ENCODE results near the gene GABRB1. TPM values are rescaled to one million over a fixed set of nuclear protein-coding genes. Genes with fewer than 3 reads are reported as not detected.

GABRB1 gene
- total and polyA plus RNA-seq, 2 experiments from 2014 or later: 0.26 to 0.97 TPM

DNA sequence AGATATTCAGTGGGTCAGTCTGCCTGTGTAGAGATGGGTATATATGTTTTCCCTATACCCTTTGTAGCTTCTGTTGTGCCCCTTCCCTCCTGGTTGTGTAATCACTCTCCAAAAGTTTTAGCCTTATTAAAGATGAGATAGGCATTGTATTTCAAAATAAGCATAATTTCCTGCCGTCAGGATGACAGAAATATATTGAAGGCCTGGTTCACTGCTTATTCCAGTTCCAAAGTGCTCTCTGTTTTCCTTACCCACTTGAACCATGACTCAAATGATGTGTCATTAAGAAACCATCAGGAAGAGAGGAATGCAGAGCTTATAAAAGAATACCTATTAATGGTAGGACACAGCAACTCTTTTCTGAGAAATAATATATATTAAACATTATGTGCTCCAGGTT lies 178.5 kb downstream of the GABRB1 start (continued):
- TF ChIP-seq, protein P1, sequence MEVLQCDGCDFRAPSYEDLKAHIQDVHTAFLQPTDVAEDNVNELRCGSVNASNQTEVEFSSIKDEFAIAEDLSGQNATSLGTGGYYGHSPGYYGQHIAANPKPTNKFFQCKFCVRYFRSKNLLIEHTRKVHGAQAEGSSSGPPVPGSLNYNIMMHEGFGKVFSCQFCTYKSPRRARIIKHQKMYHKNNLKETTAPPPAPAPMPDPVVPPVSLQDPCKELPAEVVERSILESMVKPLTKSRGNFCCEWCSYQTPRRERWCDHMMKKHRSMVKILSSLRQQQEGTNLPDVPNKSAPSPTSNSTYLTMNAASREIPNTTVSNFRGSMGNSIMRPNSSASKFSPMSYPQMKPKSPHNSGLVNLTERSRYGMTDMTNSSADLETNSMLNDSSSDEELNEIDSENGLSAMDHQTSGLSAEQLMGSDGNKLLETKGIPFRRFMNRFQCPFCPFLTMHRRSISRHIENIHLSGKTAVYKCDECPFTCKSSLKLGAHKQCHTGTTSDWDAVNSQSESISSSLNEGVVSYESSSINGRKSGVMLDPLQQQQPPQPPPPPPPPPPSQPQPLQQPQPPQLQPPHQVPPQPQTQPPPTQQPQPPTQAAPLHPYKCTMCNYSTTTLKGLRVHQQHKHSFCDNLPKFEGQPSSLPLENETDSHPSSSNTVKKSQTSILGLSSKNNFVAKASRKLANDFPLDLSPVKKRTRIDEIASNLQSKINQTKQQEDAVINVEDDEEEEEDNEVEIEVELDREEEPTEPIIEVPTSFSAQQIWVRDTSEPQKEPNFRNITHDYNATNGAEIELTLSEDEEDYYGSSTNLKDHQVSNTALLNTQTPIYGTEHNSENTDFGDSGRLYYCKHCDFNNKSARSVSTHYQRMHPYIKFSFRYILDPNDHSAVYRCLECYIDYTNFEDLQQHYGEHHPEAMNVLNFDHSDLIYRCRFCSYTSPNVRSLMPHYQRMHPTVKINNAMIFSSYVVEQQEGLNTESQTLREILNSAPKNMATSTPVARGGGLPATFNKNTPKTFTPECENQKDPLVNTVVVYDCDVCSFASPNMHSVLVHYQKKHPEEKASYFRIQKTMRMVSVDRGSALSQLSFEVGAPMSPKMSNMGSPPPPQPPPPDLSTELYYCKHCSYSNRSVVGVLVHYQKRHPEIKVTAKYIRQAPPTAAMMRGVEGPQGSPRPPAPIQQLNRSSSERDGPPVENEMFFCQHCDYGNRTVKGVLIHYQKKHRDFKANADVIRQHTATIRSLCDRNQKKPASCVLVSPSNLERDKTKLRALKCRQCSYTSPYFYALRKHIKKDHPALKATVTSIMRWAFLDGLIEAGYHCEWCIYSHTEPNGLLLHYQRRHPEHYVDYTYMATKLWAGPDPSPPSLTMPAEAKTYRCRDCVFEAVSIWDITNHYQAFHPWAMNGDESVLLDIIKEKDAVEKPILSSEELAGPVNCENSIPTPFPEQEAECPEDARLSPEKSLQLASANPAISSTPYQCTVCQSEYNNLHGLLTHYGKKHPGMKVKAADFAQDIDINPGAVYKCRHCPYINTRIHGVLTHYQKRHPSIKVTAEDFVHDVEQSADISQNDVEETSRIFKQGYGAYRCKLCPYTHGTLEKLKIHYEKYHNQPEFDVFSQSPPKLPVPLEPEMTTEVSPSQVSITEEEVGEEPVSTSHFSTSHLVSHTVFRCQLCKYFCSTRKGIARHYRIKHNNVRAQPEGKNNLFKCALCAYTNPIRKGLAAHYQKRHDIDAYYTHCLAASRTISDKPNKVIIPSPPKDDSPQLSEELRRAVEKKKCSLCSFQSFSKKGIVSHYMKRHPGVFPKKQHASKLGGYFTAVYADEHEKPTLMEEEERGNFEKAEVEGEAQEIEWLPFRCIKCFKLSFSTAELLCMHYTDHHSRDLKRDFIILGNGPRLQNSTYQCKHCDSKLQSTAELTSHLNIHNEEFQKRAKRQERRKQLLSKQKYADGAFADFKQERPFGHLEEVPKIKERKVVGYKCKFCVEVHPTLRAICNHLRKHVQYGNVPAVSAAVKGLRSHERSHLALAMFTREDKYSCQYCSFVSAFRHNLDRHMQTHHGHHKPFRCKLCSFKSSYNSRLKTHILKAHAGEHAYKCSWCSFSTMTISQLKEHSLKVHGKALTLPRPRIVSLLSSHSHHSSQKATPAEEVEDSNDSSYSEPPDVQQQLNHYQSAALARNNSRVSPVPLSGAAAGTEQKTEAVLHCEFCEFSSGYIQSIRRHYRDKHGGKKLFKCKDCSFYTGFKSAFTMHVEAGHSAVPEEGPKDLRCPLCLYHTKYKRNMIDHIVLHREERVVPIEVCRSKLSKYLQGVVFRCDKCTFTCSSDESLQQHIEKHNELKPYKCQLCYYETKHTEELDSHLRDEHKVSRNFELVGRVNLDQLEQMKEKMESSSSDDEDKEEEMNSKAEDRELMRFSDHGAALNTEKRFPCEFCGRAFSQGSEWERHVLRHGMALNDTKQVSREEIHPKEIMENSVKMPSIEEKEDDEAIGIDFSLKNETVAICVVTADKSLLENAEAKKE (CRISPR knock-in tag; IDR thresholded peaks at IDR 0.05): no peak
- TF ChIP-seq EZH2phosphoT487 (IDR thresholded peaks at IDR 0.05; ENCODE audit: unreplicated experiment) (no peak), NANOG (IDR thresholded peaks at IDR 0.05; ENCODE audit: borderline replicate concordance) (no peak)

DNA sequence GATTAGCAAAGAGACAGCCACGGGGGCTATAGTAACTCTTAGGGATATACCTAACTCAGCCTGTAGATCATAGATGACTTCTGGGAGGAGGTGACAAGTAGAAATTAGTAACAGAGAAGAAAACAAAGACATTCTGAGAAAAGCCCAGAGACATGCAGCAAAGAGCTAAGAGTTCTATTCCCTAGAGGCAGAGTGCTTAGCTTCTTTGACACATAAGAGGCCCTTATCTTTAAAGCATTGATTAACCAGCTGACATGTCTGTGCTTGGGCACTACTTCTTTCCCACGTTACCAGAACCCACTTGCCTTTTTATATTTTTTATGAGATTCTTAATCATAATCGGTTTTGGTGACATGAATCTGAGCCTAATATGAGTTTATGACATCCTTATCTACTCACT lies 179.5 kb downstream of the GABRB1 start:
- no peak overlapping the region for H3K4me2 ChIP-seq
- no peak for DNase-seq (ENCODE audit: low spot score)
- H3K27ac Mint-ChIP-seq: no peak overlapping the region
- no peaks in the 10 kb centered on the region for H3K36me3 Mint-ChIP-seq (ENCODE audit: low read depth)
- H3F3A ChIP-seq (replicated peaks; ENCODE audit: low read depth): no peaks in the 10 kb centered on the region
- no peak for ATAC-seq
- no peaks in the 10 kb centered on the region for H3K27me3 ChIP-seq (ENCODE audit: insufficient read depth)
- no peaks in the 10 kb centered on the region for H3K36me3 ChIP-seq (ENCODE audit: insufficient read depth)
- H3K27me3 Mint-ChIP-seq (ENCODE audit: insufficient read depth, low read depth, poor library complexity): peaks cover 4% of the 10 kb centered on the region
- no peaks in the 10 kb centered on the region for H3K79me2 ChIP-seq (replicated peaks; ENCODE audit: insufficient read depth)
- H3K27ac ChIP-seq (ENCODE audit: low read depth): no peak overlapping the region
- peaks cover 12% of the 10 kb centered on the region; the same call in 2 of the 3 replicates for H3K4me1 Mint-ChIP-seq
- H3K4me3 ChIP-seq: no peak overlapping the region
- H3K9me2 ChIP-seq (ENCODE audit: insufficient read depth): 0 out of 2 replicates have a peak, but pooled peaks cover 6% of the 10 kb centered on the region
- H4K20me1 ChIP-seq (replicated peaks; ENCODE audit: insufficient read depth): no peaks in the 10 kb centered on the region
- peaks cover 13% of the 10 kb centered on the region for H3K4me1 ChIP-seq (ENCODE audit: insufficient read depth)
- no peaks in the 10 kb centered on the region for H3K9me3 Mint-ChIP-seq
- H2AFZ ChIP-seq: no peak overlapping the region
- no peak overlapping the region for H3K4me3 Mint-ChIP-seq
- TF ChIP-seq JUNB (IDR thresholded peaks at IDR 0.05; ENCODE audit: unreplicated experiment) (no peak), EZH2phosphoT487 (IDR thresholded peaks at IDR 0.05; ENCODE audit: unreplicated experiment) (no peak)
- TF ChIP-seq, protein P1 (CRISPR knock-in tag; IDR thresholded peaks at IDR 0.05): no peak
- TF ChIP-seq, protein P2, sequence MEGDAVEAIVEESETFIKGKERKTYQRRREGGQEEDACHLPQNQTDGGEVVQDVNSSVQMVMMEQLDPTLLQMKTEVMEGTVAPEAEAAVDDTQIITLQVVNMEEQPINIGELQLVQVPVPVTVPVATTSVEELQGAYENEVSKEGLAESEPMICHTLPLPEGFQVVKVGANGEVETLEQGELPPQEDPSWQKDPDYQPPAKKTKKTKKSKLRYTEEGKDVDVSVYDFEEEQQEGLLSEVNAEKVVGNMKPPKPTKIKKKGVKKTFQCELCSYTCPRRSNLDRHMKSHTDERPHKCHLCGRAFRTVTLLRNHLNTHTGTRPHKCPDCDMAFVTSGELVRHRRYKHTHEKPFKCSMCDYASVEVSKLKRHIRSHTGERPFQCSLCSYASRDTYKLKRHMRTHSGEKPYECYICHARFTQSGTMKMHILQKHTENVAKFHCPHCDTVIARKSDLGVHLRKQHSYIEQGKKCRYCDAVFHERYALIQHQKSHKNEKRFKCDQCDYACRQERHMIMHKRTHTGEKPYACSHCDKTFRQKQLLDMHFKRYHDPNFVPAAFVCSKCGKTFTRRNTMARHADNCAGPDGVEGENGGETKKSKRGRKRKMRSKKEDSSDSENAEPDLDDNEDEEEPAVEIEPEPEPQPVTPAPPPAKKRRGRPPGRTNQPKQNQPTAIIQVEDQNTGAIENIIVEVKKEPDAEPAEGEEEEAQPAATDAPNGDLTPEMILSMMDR (conservative IDR thresholded peaks at IDR 0.05; ENCODE audit: low read depth in 2 of 2): no peak

Data from GM23338 (cell line).